H1 (cell line): ENCODE measurements around the gene IDH3A. TPM values are rescaled to one million over a fixed set of nuclear protein-coding genes. Genes with fewer than 3 reads are reported as not detected.

Experiments used
- CTCF ChIA-PET: fragments of 300-600 bp; sonication (Branson Sonifier 250); formaldehyde crosslinking; loops from one replicate; lab custom pipeline; 2021; ENCODE audit not compliant: partially characterized antibody; lab: Charles Lee
- POLR2A ChIA-PET: fragments of 300-600 bp; sonication (Branson Sonifier 250); formaldehyde crosslinking; loops from one replicate; lab custom pipeline; 2021; ENCODE audit warnings: inconsistent platforms; ENCODE audit not compliant: partially characterized antibody; lab: Charles Lee
- DNase-seq, 2 experiments: peaks; one replicate each; pipeline versions ENCODE4 v3.0.0 to v3.0.0-alpha.2; 2010 to 2022; ENCODE audit warnings: low spot score in 2 of 2, low read depth in 1 of 2, mixed read lengths in 1 of 2
- FAIRE-seq: peaks from 2 replicates; lab custom pipeline; 2011; peaks lifted over from hg19 to GRCh38; lab: Jason Lieb, UNC
- H2AFZ ChIP-seq: 2 replicates; pipeline ENCODE4 v1.8.1; 2012; ENCODE audit warnings: low read length, inconsistent platforms
- H2AK5ac ChIP-seq: 2 replicates; pipeline ENCODE4 v1.6.1; 2013; ENCODE audit warnings: low read depth, low read length
- H2BK120ac ChIP-seq: replicated peaks from 2 replicates; pipeline ENCODE3; 2013; ENCODE audit warnings: low read depth, low read length, inconsistent platforms
- H2BK12ac ChIP-seq: 2 replicates; pipeline ENCODE4 v1.6.1; 2013; ENCODE audit warnings: low read depth, low read length
- H2BK15ac ChIP-seq: 2 replicates; pipeline ENCODE4 v1.6.1; 2013; ENCODE audit warnings: low read length
- H2BK20ac ChIP-seq: 2 replicates; pipeline ENCODE4 v1.6.1; 2013; ENCODE audit warnings: low read length
- H2BK5ac ChIP-seq: 2 replicates; pipeline ENCODE4 v1.6.1; 2013; ENCODE audit warnings: low read depth, low read length
- H3K14ac ChIP-seq: 2 replicates; pipeline ENCODE4 v1.6.1; 2013; ENCODE audit warnings: inconsistent platforms; ENCODE audit not compliant: insufficient read length
- H3K18ac ChIP-seq: 2 replicates; pipeline ENCODE4 v1.6.1; 2013; ENCODE audit warnings: low read length; ENCODE audit errors: extremely low read depth
- H3K23ac ChIP-seq: 2 replicates; pipeline ENCODE4 v1.6.1; 2013; ENCODE audit warnings: inconsistent platforms; ENCODE audit not compliant: insufficient read length
- H3K23me2 ChIP-seq: 2 replicates; pipeline ENCODE4 v1.6.1; 2013; ENCODE audit warnings: low read depth, low read length
- H3K27ac ChIP-seq: 2 replicates; pipeline ENCODE4 v1.6.1; 2011; ENCODE audit warnings: low read depth, low read length, inconsistent platforms
- H3K27me3 ChIP-seq, 4 experiments: replicated peaks in 1 of 4; 1 replicate in 1 of 4; 2 replicates in 3 of 4; pipeline versions ENCODE4 v1.6.1 to v1.8.1; 2011 to 2013; ENCODE audit warnings: low read length in 3 of 4, mild to moderate bottlenecking in 3 of 4, inconsistent platforms in 2 of 4, mixed read lengths in 2 of 4, moderate library complexity in 1 of 4; ENCODE audit not compliant: control insufficient read depth in 3 of 4, insufficient read depth in 3 of 4; ENCODE audit errors: extremely low read depth in 1 of 4
- H3K36me3 ChIP-seq, 4 experiments: 2 replicates each; pipeline versions ENCODE4 v1.6.1 to v1.8.1; 2011 to 2013; ENCODE audit warnings: mild to moderate bottlenecking in 4 of 4, low read length in 3 of 4, moderate library complexity in 2 of 4, control low read depth in 1 of 4, inconsistent platforms in 1 of 4; ENCODE audit not compliant: insufficient read depth in 4 of 4, control insufficient read depth in 2 of 4
- H3K4ac ChIP-seq: replicated peaks from 2 replicates; pipeline ENCODE3; 2013; ENCODE audit warnings: low read length, low read depth, mixed read lengths, inconsistent platforms; ENCODE audit not compliant: insufficient read length
- H3K4me1 ChIP-seq, 4 experiments: replicated peaks in 1 of 4; 1 replicate in 1 of 4; 2 replicates in 3 of 4; pipeline versions ENCODE4 v1.6.1 to v1.8.1; 2011 to 2013; ENCODE audit warnings: low read length in 3 of 4, inconsistent platforms in 2 of 4, mixed read lengths in 1 of 4; ENCODE audit not compliant: insufficient read depth in 4 of 4, control insufficient read depth in 3 of 4
- H3K4me2 ChIP-seq, 2 experiments: 2 replicates each; pipeline versions ENCODE4 v1.6.1 to v1.8.1; 2011 to 2013; ENCODE audit warnings: low read depth in 2 of 2, low read length in 2 of 2, control low read depth in 1 of 2, inconsistent platforms in 1 of 2, mild to moderate bottlenecking in 1 of 2; ENCODE audit not compliant: insufficient read depth in 1 of 2
- H3K4me3 ChIP-seq, 4 experiments: fragments of 200-600, 300-600 bp in 1 of 4; sonication (generic), shearing (Covaris generic), sonication (Bioruptor Twin) in 1 of 4; 2 replicates each; pipeline versions ENCODE4 v1.5.1 to v1.8.1; 2011 to 2016; ENCODE audit warnings: low read length in 4 of 4, low read depth in 3 of 4, control low read depth in 2 of 4, inconsistent platforms in 2 of 4, mild to moderate bottlenecking in 2 of 4, mixed read lengths in 1 of 4, moderate library complexity in 1 of 4; ENCODE audit not compliant: insufficient read depth in 2 of 4; ENCODE audit errors: extremely low read depth in 1 of 4
- H3K56ac ChIP-seq: replicated peaks from 2 replicates; pipeline ENCODE3; 2013; ENCODE audit warnings: low read depth, mild to moderate bottlenecking, mixed read lengths, low read length, inconsistent platforms; ENCODE audit not compliant: insufficient read length
- H3K79me1 ChIP-seq: 2 replicates; pipeline ENCODE4 v1.6.1; 2013; ENCODE audit warnings: low read depth, low read length, control low read depth
- H3K79me2 ChIP-seq, 2 experiments: 2 replicates each; pipeline versions ENCODE4 v1.6.1 to v1.8.1; 2012 to 2013; ENCODE audit warnings: low read length in 2 of 2, mild to moderate bottlenecking in 2 of 2, inconsistent platforms in 1 of 2; ENCODE audit not compliant: insufficient read depth in 2 of 2, control insufficient read depth in 1 of 2
- H3K9ac ChIP-seq, 4 experiments: replicated peaks in 1 of 4; 1 replicate in 1 of 4; 2 replicates in 3 of 4; pipeline versions ENCODE4 v1.6.1 to v1.8.1; 2011 to 2013; ENCODE audit warnings: low read depth in 3 of 4, low read length in 3 of 4, control low read depth in 2 of 4, mild to moderate bottlenecking in 2 of 4, moderate library complexity in 2 of 4, inconsistent platforms in 1 of 4; ENCODE audit errors: extremely low read depth in 1 of 4
- H3K9me3 ChIP-seq, 2 experiments: 2 replicates each; pipeline versions ENCODE4 v1.6.1 to v1.8.1; 2012 to 2013; ENCODE audit warnings: mild to moderate bottlenecking in 2 of 2, moderate library complexity in 2 of 2, control low read depth in 1 of 2, inconsistent platforms in 1 of 2, low read depth in 1 of 2, low read length in 1 of 2, mixed read lengths in 1 of 2; ENCODE audit not compliant: insufficient read depth in 2 of 2
- H4K20me1 ChIP-seq, 2 experiments: replicated peaks in 1 of 2; 2 replicates each; pipeline versions ENCODE3 to v1.8.1; 2011 to 2013; ENCODE audit warnings: inconsistent platforms in 2 of 2, low read length in 2 of 2, mild to moderate bottlenecking in 1 of 2; ENCODE audit not compliant: insufficient read depth in 2 of 2, control insufficient read depth in 1 of 2
- H4K5ac ChIP-seq: 2 replicates; pipeline ENCODE4 v1.6.1; 2013; ENCODE audit warnings: low read length, low read depth, mixed read lengths, inconsistent platforms; ENCODE audit not compliant: insufficient read length
- H4K8ac ChIP-seq: 2 replicates; pipeline ENCODE4 v1.8.0; 2013; ENCODE audit warnings: mild to moderate bottlenecking, moderate library complexity, low read length, inconsistent platforms; ENCODE audit not compliant: insufficient read depth; ENCODE audit errors: extremely low read depth
- H4K91ac ChIP-seq: replicated peaks from 2 replicates; pipeline ENCODE3; 2013; ENCODE audit warnings: low read length, mixed read lengths, inconsistent platforms; ENCODE audit not compliant: insufficient read length
- EP300 ChIP-seq, 2 experiments: IDR thresholded peaks; 1 replicate in 1 of 2; 2 replicates in 1 of 2; pipeline ENCODE4 v1.6.1; 2011 to 2012; ENCODE audit warnings: low read depth in 2 of 2, low read length in 2 of 2, mild to moderate bottlenecking in 2 of 2, borderline replicate concordance in 1 of 2, inconsistent platforms in 1 of 2, moderate library complexity in 1 of 2
- EZH2 ChIP-seq: fragments of 200-600 bp; sonication (generic); IDR thresholded peaks from 2 replicates; pipeline ENCODE4 v1.7.1; 2012; ENCODE audit warnings: low read depth, mild to moderate bottlenecking, moderate library complexity, low read length, inconsistent platforms; ENCODE audit not compliant: severe bottlenecking
- KDM4A ChIP-seq: IDR thresholded peaks from one replicate; pipeline ENCODE4 v1.7.1; 2012; ENCODE audit warnings: low read depth, mild to moderate bottlenecking, moderate library complexity, low read length, inconsistent platforms; ENCODE audit not compliant: severe bottlenecking
- SIN3A ChIP-seq, 2 experiments: IDR thresholded peaks in 1 of 2; conservative IDR thresholded peaks in 1 of 2; 2 replicates each; pipeline ENCODE4 v1.6.1; 2011 to 2012; ENCODE audit warnings: low read length in 2 of 2, improper control_type of control experiment in 1 of 2, low read depth in 1 of 2, mild to moderate bottlenecking in 1 of 2
- TCF12 ChIP-seq: IDR thresholded peaks from 2 replicates; pipeline ENCODE4 v1.6.1; 2011; ENCODE audit warnings: low read depth, mild to moderate bottlenecking, low read length
- WGBS, 2 experiments: shearing (Covaris generic) in 1 of 2; methylation state at CpG; one replicate each; pipeline versions ENCODE4 v1.1.6 to v1.1.7; 2013 to 2015; ENCODE audit warnings: low lambda C conversion rate in 2 of 2, mixed read lengths in 2 of 2, inconsistent platforms in 1 of 2, low coverage in 1 of 2, missing lambda C conversion rate in 1 of 2; ENCODE audit not compliant: insufficient replicate concordance in 2 of 2, insufficient coverage in 1 of 2, insufficient read length in 1 of 2; ENCODE audit errors: extremely low coverage in 1 of 2, missing lambda C conversion rate in 1 of 2; 5-methylcytosine and 5-hydroxymethylcytosine counted together
- polyA plus RNA-seq, 7 experiments: library from polyadenylated mRNA; depleted of rRNA in 3 of 7; stranded (reverse) in 5 of 7; unstranded in 2 of 7; fragments of >200 nt in 5 of 7; fragments of 200-250 nt in 2 of 7; gene quantifications; 1 replicate in 5 of 7; 2 replicates in 1 of 7; 4 replicates in 1 of 7; pipeline versions ENCODE4 v1.2.1 to v1.2.3, GENCODE V29; 2011 to 2013; ENCODE audit warnings: missing spikeins in 2 of 7, mixed read lengths in 2 of 7
- total RNA-seq: library from RNA; stranded (reverse); fragmentation: NEBNext Ultra II Directional; extraction: Animal tissue kit (Norgen Biotek cat#: 25700); gene quantifications from 2 replicates; pipeline ENCODE4 v1.2.1, GENCODE V29; 2021
- TF ChIP-seq, protein P1 (sequence below): IDR thresholded peaks from 2 replicates; pipeline ENCODE4 v1.6.1; 2012; ENCODE audit warnings: inconsistent platforms

The IDH3A gene
- total and polyA plus RNA-seq, 2 of the 8 experiments (the other 6 are each of a cell fraction or from before 2014, with no cell fraction given), result 23.4 to 36.8 TPM

DNA sequence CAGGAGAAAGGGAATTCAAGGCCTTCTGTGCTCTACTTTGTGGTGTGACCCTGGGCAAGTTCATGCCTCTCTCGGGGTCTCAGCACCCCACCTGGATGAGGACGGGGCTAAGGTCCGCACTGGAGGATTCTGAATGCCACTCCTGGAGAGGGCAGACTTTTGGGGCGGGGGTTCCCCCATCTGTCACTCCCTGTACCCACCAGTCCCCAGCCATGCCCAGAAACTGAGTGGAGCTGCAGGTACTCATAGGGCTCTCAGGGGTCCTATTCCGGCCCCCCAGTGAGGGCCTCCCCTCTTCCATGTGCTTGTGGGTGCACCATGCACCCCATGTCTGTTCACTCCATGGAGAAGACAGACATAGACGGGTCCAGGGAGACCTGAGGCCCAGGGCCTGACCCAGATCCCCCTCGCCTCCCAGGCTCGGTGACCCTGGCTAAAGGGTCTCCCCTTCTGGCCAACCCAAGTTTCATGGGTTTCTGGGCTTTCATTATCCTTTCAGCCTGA, 59.2 kb downstream of the IDH3A start:
- H3K79me2 ChIP-seq, result no peaks in the 10 kb centered on the region
- no peak overlapping the region for H2BK12ac ChIP-seq
- H3K4me3 ChIP-seq, result no peak overlapping the region
- no peak overlapping the region for H3K23ac ChIP-seq
- no peaks in the 10 kb centered on the region for H3K36me3 ChIP-seq
- H3K56ac ChIP-seq, result no peak overlapping the region
- peak overlapping the region; percentile 9; the same call in 1 of the 2 replicates for H4K8ac ChIP-seq
- no peak overlapping the region for H2AK5ac ChIP-seq
- no peak overlapping the region for H3K4me2 ChIP-seq
- no peak overlapping the region for H4K91ac ChIP-seq
- CTCF ChIA-PET, result interaction anchor here (0.7 to 8.1 kb wide), 4 partner anchors 13 to 120 kb away, joined by 3 to 89 read pairs (median 6); no protein-coding TSS in a partner anchor
- H3K9me3 ChIP-seq, result no peaks in the 10 kb centered on the region
- no peak overlapping the region for H2BK20ac ChIP-seq
- H3K4ac ChIP-seq, result no peak overlapping the region
- no peak overlapping the region for H3K18ac ChIP-seq
- no peak for DNase-seq
- H3K9ac ChIP-seq, result no peak overlapping the region
- H4K5ac ChIP-seq, result no peak overlapping the region
- no peak overlapping the region for H2BK5ac ChIP-seq
- no peak overlapping the region for H3K14ac ChIP-seq
- H4K20me1 ChIP-seq, result no peaks in the 10 kb centered on the region
- H2BK15ac ChIP-seq, result no peak overlapping the region
- no peaks in the 10 kb centered on the region; the same call in 1 of the 2 replicates for H3K79me1 ChIP-seq
- H2BK120ac ChIP-seq, result no peak overlapping the region
- TF ChIP-seq EP300 (IDR thresholded peaks at IDR 0.05; ENCODE audit: borderline replicate concordance in 1 of 2, low read depth in 2 of 2, low read length in 2 of 2) (no peak), KDM4A (no peak), EZH2 (no peak), TCF12 (no peak), SIN3A (conservative IDR thresholded peaks at IDR 0.05 in 1 of 2, IDR thresholded peaks at IDR 0.05 in 1 of 2; ENCODE audit: low read depth in 1 of 2, low read length in 2 of 2) (no peak)
- TF ChIP-seq, protein P1, sequence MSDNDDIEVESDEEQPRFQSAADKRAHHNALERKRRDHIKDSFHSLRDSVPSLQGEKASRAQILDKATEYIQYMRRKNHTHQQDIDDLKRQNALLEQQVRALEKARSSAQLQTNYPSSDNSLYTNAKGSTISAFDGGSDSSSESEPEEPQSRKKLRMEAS, result no peak
- POLR2A ChIA-PET, result no interaction called here
- H3K4me1 ChIP-seq, result no peaks in the 10 kb centered on the region; a peak in 1 of 7 replicates
- H3K27ac ChIP-seq, result no peak overlapping the region
- H3K23me2 ChIP-seq, result no peaks in the 10 kb centered on the region
- H2AFZ ChIP-seq, result no peak overlapping the region
- no peak for FAIRE-seq
- H3K27me3 ChIP-seq, result no peaks in the 10 kb centered on the region
- WGBS, 2 experiments, result 81% methylated on average over 8 of the region's 8 CpGs; no CpG with 5 or more reads in 1 of the 2 experiments
